GM12873 (cell line): ENCODE measurements around the gene ZFPM1.

Experiments
- CTCF ChIP-seq: IDR thresholded peaks from 2 replicates; pipeline ENCODE4 v1.5.1; 2012; ENCODE audit warnings: low read depth, mild to moderate bottlenecking, moderate library complexity, low read length, control low read depth; ENCODE audit not compliant: insufficient read depth; ENCODE audit errors: missing control alignments

ZFPM1 gene

GRCh38 chr16:88436796-88437195 is 16.3 kb upstream of the ZFPM1 start:
- no peak for TF ChIP-seq CTCF

GRCh38 chr16:88437367-88437964 is 15.6 kb upstream of the ZFPM1 start:
- peak; percentile 84 for TF ChIP-seq CTCF

GRCh38 chr16:88438084-88438870 is 14.8 kb upstream of the ZFPM1 start:
- no peak for TF ChIP-seq CTCF

- no peak for TF ChIP-seq CTCF
Measured at GRCh38 chr16:88439016-88439415, 14.1 kb upstream of the ZFPM1 start.

- TF ChIP-seq CTCF = no peak
Measured at GRCh38 chr16:88439706-88440105, 13.4 kb upstream of the ZFPM1 start.

- no peak for TF ChIP-seq CTCF
Measured at GRCh38 chr16:88440111-88440510, 13.0 kb upstream of the ZFPM1 start.

GRCh38 chr16:88440686-88441405 is 12.2 kb upstream of the ZFPM1 start:
- TF ChIP-seq CTCF = no peak
